Stimulated activated CD4-positive, alpha-beta T cell treated with anti-CD3 and anti-CD28 coated beads, TNF-alpha, amount 100 ng/mL, for 4 hours (primary cell): ENCODE data around the gene PIK3R5.

ENCODE experiments used
- DNase-seq, 3 experiments: peaks; one replicate each; pipeline ENCODE4 v3.0.0-alpha.2; 2020; ENCODE audit warnings: low read depth in 3 of 3

The PIK3R5 gene

GRCh38 chr17:8924595-8924994 lies 40.9 kb downstream of the PIK3R5 start:
- no peak for DNase-seq

GRCh38 chr17:8923762-8924161 lies 41.7 kb downstream of the PIK3R5 start:
- DNase-seq: no peak

GRCh38 chr17:8922928-8923327 lies 42.6 kb downstream of the PIK3R5 start:
- DNase-seq: no peak

- no peak for DNase-seq
Observed at GRCh38 chr17:8922451-8922850, 43.1 kb downstream of the PIK3R5 start.

- no peak for DNase-seq
Observed at GRCh38 chr17:8921147-8921546, 44.4 kb downstream of the PIK3R5 start.

GRCh38 chr17:8918807-8919465 lies 46.6 kb downstream of the PIK3R5 start:
- DNase-seq: no peak

GRCh38 chr17:8916466-8916865 lies 49.0 kb downstream of the PIK3R5 start:
- no peak for DNase-seq

- no peak for DNase-seq
Observed at GRCh38 chr17:8914554-8914953, 51.0 kb downstream of the PIK3R5 start.

- no peak for DNase-seq
Observed at GRCh38 chr17:8913879-8914278, 51.6 kb downstream of the PIK3R5 start.

- DNase-seq: no peak
Observed at GRCh38 chr17:8913091-8913490, 52.4 kb downstream of the PIK3R5 start.

GRCh38 chr17:8912084-8912981 lies 53.2 kb downstream of the PIK3R5 start:
- no peak for DNase-seq

GRCh38 chr17:8910969-8911604 lies 54.4 kb downstream of the PIK3R5 start:
- DNase-seq: no peak

GRCh38 chr17:8909586-8910270 lies 55.8 kb downstream of the PIK3R5 start:
- DNase-seq: no peak

- DNase-seq: no peak
Observed at GRCh38 chr17:8905331-8905730, 60.2 kb downstream of the PIK3R5 start.

- DNase-seq: no peak
Observed at GRCh38 chr17:8904686-8905085, 60.8 kb downstream of the PIK3R5 start.

GRCh38 chr17:8904201-8904600 lies 61.3 kb downstream of the PIK3R5 start:
- no peak for DNase-seq

GRCh38 chr17:8900626-8901585 lies 64.6 kb downstream of the PIK3R5 start:
- DNase-seq: no peak

- no peak for DNase-seq
Observed at GRCh38 chr17:8900207-8900606, 65.3 kb downstream of the PIK3R5 start.

- no peak for DNase-seq
Observed at GRCh38 chr17:8898636-8899035, 66.9 kb downstream of the PIK3R5 start.

- DNase-seq: no peak
Observed at GRCh38 chr17:8898126-8898525, 67.4 kb downstream of the PIK3R5 start.
